SIG-M5 treated with dmso at 0.1 percent for 504 hours (cell line): ENCODE results near the gene OAT.
A peak's percentile ranks its signal among the peaks of the same experiment; 100 is the strongest.

Source experiments
- DNase-seq: peaks from one replicate; lab custom pipeline; 2025; ENCODE audit not compliant: unreplicated experiment; lab: John Stamatoyannopoulos, UW

Gene OAT

GRCh38 chr10:124418726-124419501, at the start of gene OAT:
Gene OAT, minus strand, starts transcription at chr10:124418923. Its CDS starts 6,752 bp downstream, at chr10:124412171.
- DNase-seq, result peak; percentile 90

- no peak for DNase-seq
Measured at GRCh38 chr10:124467165-124467564, 48.4 kb upstream of the OAT start.

DNA sequence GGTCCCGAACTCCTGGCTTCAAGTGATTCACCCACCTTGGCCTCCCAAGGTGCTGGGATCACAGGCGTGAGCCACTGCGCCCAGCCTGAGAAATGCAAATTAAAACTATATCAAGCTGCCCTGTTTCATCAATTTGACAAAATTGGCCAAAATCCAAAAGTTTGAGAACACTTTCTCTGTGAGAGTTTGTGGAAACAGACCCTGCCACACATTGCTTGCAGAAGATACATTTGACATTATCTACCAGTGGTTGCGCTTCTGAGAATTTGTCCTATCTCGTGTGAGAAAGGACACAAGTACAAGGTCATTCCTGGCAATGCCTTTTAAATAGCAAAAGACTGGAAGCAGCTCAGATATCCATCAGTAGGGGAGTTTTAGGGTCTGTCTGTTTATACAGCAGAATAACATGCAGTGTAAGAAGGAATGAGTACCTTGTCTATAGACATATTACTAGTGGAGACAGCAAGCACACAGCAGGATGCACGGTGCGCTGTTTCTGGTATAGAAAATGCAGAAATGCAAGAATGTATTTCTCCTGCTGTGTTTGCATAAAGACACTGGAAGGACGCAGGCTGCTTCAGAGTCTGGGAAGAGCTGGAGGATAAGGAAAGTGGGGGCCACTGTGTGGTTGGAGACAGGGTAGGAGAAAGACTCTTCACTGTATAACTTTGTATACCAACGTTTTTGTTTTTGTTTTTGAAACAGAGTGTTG, 47.2 kb upstream of the OAT start:
- no peak for DNase-seq

DNA sequence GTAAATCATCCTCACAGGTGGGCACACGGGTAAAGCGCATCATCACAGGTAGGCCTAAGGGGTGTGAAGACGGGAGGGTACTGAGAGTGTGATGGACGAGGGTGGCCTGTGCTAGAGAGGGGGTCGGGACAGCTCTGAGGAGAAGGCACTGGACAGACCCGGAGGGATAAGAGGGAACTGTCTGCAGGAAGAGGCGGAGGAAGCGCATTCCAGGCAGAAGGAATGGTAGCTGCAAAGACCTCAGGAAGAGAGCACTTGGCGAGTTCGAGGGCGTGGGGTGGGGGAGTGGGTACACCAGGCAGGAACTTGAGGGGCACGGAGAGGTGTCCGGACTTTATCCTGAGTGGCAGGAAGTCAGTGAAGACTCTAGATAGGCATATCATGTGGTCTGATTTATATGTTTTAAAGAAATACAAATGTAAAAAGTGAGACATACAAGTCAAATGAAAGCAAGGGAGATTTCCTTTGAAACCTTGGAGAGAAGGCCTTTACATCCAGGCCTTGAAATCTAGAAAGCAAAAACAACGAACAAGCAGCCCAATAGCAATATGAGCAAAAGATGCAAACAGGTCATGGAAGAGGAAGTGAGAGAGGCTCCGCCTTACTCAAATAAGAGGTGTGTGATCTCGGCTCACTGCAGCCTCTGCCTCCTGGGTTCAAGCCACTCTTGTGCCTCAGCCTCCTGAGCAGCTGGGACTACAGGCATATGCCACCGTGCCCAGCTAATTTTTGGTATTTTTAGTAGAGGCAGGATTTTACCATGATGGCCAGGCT, 46.5 kb upstream of the OAT start:
- peak; percentile 13 for DNase-seq

- no peak for DNase-seq
Measured at GRCh38 chr10:124464028-124464965, 45.6 kb upstream of the OAT start.

DNA sequence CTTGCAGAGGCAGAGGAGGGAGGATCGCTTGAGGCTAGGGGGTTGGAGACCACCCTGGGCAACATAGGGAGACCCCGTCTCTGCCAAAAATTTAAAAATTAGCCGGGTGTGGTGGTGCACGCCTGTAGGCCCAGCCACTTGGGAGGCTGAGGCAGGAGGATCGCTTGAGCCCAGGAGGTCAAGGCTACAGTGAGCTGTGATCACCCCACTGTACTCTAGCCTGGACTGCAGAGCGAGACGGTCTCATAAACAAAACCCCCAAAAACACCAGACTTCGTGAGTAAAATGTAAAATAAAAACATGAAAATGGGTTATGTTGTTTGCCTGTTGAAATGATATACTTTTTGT, 43.6 kb upstream of the OAT start:
- DNase-seq, result no peak

GRCh38 chr10:124461642-124462347, 43.1 kb upstream of the OAT start, which contains the start of gene LHPP:
Gene LHPP, plus strand, starts transcription at chr10:124461823. Its CDS starts 40 bp downstream, at chr10:124461863.
- DNase-seq, result peak; percentile 73

DNA sequence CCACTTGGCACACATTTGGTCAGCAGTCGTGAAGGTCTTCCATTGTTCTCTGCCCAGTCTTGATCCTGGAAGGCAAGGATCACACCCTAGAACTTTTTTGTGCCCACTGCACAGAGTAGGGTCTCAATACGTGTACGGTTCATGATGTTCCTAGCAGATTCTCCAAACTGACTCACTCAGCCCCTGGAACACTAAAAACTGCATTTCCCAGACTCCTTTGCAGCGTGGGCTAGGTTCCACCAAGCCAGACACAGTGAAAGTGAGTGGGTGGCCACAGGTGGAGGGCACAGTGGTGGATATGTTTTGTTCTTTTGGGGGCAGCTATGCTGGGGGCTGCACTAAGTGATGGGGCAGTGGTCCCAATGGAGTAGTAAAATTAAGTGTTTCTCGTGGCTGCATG, 41.4 kb upstream of the OAT start:
- no peak for DNase-seq

DNA sequence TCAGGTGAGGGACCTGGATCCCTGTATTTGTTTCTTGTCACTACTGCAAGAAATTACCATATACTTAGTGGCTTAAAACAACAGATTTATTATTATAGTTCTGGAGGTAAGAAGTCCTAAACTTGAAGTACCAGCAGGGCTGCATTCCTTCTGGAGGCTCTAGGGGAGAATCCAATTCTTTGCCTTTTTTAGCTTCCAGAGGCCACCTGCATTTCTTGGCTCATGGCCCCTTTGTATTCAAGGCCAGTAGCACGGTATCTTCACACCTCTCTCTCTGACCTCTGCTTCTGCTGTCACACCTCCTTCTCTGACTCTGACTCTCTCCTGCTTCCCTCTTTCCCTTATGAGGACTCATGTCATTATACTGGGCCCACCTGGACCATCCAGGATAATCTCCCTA, 40.7 kb upstream of the OAT start:
- no peak for DNase-seq

GRCh38 chr10:124458889-124459288, 40.2 kb upstream of the OAT start:
- DNase-seq, result no peak

DNA sequence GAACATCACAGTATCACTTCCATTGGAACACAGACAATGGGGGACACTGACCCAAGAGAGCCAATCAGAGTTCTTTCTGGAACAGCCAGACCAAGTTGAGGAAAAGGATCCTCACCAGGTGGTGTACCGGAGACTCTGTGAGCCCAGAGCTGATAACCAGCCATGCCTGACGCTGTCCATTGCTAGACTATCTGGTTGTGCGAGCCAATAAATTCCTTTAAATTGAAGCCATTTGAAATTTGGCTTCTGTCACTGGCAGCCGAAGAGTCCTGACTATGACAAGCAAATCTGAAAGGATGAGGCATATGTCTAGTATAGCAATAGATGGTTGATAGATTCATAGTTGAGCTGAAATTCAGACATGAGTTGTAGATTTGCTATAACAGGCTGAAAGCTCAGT, 39.8 kb upstream of the OAT start:
- no peak for DNase-seq

- no peak for DNase-seq
Measured at GRCh38 chr10:124455441-124455840, 36.7 kb upstream of the OAT start.

DNA sequence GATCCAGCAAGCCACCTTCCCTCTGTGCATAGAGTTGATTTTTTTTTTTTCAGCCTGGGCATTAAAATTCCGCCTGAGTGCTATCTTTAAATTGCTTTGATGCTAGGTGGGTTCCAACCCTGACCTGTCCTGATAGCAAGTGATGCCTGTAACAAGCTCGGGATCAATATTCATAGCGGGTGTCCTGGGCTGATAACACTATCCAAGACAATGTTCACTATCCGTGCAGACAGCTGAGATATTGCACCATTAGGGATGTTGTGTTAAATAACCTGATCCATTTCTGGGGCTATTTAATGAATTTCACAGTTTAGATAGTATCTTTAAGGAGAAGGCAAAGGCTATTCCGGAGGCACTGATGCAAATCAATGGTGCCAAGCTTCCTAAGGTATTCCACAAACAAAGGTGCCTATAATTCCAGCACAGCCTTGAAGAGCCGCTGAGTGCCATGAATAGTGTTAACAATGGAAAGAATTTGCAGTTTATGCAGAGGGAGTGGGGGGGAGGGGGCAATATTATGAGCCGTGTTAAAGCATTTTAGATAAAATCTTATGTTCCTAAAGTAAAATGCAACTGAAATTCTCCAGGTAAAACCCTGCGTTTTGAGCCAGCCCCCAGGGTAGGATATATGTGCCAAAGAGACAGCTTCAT, 35.4 kb upstream of the OAT start:
- no peak for DNase-seq

DNA sequence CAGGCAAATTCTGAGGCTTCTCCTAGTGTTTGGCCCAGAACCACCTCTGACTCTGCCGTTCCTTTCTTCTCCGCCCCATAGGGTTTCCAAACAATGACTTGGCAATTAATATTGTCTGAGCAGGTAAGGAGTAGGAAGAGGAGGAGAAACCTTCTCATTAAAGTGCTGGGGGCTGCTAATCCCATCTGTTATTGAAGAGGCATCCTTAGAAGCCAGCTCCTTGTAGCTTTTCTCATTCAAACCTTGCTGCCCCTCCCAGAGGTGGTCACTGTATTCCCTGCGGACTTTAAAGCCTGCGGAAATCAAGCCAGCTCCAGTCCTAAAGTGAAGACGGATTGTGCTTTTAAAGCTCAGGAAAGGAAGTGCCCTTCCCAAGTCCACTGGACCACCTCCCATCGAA, 32.6 kb upstream of the OAT start:
- no peak for DNase-seq

GRCh38 chr10:124450783-124451057, 32.0 kb upstream of the OAT start:
- DNase-seq, result no peak

DNA sequence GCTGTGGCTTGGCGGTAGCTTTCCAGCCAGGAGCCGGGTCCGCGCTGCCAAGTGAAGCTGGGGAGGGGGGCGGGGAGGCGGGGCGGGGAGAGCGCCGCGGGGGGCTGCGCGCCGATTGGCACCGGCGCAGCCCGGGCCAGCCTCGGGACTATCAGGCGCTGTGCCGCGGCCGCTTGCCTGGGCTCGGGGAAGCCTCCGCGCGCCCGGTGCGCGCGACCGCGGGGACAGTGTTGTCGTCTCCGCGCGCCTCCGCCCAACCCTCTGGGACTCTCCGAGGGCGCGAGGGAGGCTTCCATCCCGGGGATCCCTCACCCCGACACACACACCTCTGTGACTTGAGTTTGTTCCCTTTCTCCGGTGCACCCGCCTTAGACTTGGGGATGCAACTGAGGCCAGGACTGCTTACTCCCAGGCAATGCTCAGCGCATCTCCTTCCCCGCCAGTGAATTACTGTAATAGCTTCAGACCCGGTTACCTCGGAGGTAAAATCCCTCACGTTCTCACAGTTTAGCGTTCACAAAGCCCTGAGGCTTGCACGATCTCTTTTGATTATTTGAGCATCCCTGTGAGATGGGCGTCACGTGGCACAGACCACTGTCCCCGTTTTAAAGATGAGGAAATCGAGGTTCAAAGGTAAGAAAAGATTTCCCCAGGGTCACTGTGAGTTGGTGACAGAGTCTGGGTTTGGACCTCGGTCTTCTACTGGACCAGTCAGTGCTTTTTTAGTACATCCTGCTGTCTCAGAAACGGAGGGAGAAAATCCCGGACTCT, 31.5 kb upstream of the OAT start, which contains the start of gene NKX1-2:
NKX1-2 (minus strand) TSS at position 24 of the 771 bp plus-strand sequence. CDS start 92 bp downstream, outside the sequence.
- no peak for DNase-seq

GRCh38 chr10:124449170-124450011, 30.7 kb upstream of the OAT start:
- no peak for DNase-seq

DNA sequence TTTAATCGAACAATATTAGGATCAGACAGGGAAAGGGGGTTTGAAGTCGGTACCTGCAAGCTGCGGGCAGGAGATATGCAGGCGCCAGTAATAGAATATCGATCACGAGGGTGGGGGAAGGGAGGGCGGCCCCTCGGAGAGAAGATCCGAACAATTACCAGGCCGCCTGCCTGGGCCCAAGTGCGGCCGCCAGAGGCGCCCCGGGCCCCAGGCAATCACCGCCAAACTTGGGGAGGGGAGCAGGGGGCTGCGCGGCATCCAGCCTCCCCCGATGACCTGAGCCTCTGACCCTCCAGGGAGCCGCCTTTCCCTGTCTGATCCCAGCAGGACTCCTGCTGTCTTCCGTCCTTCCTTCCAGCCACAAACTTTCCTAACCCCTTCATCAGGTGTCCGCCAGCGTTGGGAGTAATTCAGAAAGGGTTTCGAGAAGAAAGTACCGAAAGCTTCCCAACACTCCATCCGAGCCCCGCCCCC, 30.0 kb upstream of the OAT start:
- DNase-seq, result no peak
